PFSK-1 (cell line): ENCODE results near the gene PHLDA3.

Experiments
- FOXP2 ChIP-seq: optimal IDR thresholded peaks from 2 replicates; pipeline ENCODE3; 2011; ENCODE audit warnings: borderline replicate concordance, control low read depth, inconsistent platforms; ENCODE audit not compliant: insufficient read depth; ENCODE audit errors: extremely low read length, extremely low read depth
- POLR2AphosphoS5 ChIP-seq: IDR thresholded peaks from 2 replicates; pipeline ENCODE4 v1.6.1; 2012; ENCODE audit warnings: low read depth, mild to moderate bottlenecking, control low read depth, low read length, moderate library complexity
- SIN3A ChIP-seq: IDR thresholded peaks from 2 replicates; pipeline ENCODE4 v1.6.1; 2012; ENCODE audit warnings: mild to moderate bottlenecking, low read length, moderate library complexity, borderline replicate concordance; ENCODE audit not compliant: insufficient read depth
- TAF1 ChIP-seq: IDR thresholded peaks from 2 replicates; pipeline ENCODE4 v1.6.1; 2012; ENCODE audit warnings: low read length, control low read depth, borderline replicate concordance; ENCODE audit not compliant: insufficient read depth
- TF ChIP-seq, protein P1 (sequence below), 2 experiments: IDR thresholded peaks; 2 replicates each; pipeline versions ENCODE4 v1.6.1 to v1.8.0; 2011 to 2012; ENCODE audit warnings: low read depth in 2 of 2, low read length in 2 of 2, control low read depth in 1 of 2, inconsistent platforms in 1 of 2, mild to moderate bottlenecking in 1 of 2, moderate library complexity in 1 of 2; ENCODE audit not compliant: insufficient read depth in 1 of 2

Gene PHLDA3

DNA sequence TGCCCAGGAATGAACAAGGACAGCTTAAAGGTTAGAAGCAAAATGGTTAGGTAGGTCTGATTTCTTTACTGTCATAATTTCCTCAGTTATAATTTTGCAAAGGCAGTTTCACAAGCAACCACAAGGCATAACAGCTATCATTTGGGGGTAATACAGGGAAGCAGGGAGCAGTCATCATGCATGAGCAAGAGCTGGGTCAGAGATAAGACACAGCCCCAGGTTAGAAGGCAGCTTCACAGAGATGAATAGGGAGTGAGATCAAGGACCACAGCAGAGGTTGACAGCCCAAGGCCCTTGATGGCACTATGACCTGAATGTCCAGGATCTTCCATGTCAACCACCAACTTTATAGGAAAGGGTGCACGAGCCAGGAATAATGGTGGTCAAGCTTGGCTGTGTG lies 46.9 kb upstream of the PHLDA3 start:
- no peak for TF ChIP-seq FOXP2
- TF ChIP-seq SIN3A = no peak
- TF ChIP-seq TAF1 = no peak
- TF ChIP-seq, protein P1, sequence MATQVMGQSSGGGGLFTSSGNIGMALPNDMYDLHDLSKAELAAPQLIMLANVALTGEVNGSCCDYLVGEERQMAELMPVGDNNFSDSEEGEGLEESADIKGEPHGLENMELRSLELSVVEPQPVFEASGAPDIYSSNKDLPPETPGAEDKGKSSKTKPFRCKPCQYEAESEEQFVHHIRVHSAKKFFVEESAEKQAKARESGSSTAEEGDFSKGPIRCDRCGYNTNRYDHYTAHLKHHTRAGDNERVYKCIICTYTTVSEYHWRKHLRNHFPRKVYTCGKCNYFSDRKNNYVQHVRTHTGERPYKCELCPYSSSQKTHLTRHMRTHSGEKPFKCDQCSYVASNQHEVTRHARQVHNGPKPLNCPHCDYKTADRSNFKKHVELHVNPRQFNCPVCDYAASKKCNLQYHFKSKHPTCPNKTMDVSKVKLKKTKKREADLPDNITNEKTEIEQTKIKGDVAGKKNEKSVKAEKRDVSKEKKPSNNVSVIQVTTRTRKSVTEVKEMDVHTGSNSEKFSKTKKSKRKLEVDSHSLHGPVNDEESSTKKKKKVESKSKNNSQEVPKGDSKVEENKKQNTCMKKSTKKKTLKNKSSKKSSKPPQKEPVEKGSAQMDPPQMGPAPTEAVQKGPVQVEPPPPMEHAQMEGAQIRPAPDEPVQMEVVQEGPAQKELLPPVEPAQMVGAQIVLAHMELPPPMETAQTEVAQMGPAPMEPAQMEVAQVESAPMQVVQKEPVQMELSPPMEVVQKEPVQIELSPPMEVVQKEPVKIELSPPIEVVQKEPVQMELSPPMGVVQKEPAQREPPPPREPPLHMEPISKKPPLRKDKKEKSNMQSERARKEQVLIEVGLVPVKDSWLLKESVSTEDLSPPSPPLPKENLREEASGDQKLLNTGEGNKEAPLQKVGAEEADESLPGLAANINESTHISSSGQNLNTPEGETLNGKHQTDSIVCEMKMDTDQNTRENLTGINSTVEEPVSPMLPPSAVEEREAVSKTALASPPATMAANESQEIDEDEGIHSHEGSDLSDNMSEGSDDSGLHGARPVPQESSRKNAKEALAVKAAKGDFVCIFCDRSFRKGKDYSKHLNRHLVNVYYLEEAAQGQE (IDR thresholded peaks at IDR 0.05; ENCODE audit: insufficient read depth in 1 of 2, low read depth in 2 of 2, low read length in 2 of 2) = no peak
- TF ChIP-seq POLR2AphosphoS5 = no peak

DNA sequence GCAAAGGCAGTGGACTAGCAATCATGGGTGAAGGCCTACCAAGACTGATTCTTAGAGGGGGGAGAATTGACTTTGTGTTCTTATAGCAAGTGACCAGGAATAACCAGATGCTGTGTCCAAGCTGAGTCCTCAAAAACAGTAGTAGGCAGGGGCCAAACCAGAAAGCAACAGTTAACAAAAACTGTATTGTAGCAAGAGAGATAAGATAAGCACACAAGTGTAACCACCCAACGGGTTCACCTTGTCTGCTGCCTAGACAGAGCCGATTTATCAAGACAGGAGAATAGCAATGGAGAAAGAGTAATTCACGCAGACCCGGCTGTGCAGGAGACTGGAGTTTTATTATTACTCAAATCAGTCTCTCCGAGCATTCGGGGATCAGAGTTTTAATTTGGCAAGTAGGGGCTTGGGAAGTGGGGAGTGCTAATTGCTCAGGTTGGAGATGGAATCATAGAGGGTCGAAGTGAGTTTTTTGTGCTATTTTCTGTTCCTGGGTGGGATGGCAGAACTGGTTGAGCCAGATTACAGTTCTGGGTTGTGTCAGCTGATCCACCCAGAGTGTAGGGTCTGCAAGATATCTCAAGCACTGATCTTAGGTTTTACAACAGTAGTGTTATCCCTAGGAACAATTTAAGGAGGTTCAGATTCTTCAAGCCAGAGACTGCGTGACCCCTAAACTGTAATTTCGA lies 46.2 kb upstream of the PHLDA3 start:
- TF ChIP-seq, protein P1 (IDR thresholded peaks at IDR 0.05; ENCODE audit: insufficient read depth in 1 of 2, low read depth in 2 of 2, low read length in 2 of 2) = no peak
- no peak for TF ChIP-seq FOXP2
- no peak for TF ChIP-seq POLR2AphosphoS5
- TF ChIP-seq TAF1 = no peak
- no peak for TF ChIP-seq SIN3A

DNA sequence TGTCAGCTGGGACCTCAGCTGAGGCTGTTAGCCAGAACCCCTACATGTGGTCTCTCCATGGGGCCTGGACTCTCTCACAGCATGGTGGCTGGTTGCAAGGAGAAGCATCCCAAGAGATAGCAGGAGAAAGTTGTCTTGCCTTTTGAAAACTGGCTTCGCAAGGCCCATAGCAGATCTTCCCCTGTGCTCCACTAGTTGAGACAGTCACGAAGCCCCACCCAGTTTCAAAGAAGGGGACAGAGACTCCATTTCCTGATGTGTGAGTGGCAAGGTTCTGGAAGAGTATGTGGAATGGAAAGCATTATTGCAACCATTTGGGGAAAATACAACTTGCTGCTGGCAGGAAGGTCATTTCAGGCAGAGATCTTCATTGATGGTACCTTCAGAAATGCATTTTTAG lies 45.5 kb upstream of the PHLDA3 start:
- TF ChIP-seq SIN3A (no peak), POLR2AphosphoS5 (no peak), TAF1 (no peak), FOXP2 (no peak)
- TF ChIP-seq, protein P1 (IDR thresholded peaks at IDR 0.05; ENCODE audit: insufficient read depth in 1 of 2, low read depth in 2 of 2, low read length in 2 of 2) = no peak

DNA sequence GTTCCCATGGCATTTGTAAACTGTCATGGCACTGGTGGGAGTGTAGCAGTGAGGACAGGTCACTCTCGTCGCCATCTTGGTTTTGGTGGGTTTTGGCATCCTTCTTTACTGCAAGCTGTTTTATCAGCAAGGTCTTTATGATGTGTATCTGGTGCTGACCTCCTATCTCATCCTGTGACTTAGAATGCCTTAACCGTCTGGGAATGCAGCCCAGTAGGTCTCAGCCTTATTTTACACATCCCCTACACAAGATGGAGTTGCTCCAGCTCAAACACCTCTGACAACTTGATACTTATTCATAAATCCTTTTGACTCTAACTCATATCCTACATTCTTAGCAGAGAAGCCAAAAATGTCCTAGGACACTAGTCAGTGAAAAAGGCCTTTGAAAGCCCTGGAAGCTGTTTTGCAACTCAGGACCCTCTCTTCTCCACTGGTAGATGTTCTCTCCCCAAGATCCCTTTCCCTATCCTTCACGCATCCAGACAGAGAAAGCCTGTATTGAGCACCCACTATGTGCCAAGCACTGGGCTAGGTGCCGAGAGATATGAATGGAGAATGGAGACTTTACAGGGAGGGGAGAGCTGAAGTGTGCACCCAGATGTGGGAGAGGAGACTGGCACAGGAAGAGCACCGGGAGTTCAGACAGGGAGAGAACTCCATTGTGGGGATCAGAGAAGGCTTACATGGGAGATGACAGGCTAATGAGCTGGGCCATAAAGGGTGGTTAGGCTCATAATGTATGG lies 44.7 kb upstream of the PHLDA3 start:
- no peak for TF ChIP-seq SIN3A
- no peak for TF ChIP-seq POLR2AphosphoS5

DNA sequence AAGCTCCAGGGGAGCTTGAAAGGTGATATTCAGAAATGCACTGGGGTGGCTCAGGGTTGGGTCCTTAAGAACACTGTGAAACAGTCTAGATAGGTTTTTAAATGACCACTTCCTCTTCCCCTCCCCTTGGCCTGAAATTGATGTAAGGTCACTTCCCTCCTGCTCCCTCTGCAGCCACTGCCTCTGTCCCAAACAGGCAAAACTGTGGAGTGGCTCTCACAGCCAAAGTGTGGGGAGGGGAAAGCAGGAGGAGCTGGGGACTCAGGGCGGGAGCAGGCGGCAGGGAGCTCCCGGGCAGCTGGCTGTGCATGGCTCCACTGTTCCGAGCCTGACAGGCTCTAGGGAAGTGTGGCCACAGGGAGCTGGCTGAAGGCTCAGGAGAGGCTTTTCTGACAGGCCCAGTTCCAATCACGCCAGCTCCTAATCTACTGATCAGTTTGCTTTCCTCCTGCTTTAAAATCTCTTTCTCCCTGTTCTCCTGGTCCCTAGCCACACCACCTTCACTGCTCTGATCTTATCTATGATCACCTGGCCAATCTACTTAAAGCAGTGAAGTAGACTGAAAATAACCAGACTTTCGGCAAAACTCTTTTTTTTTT lies 43.1 kb upstream of the PHLDA3 start:
- TF ChIP-seq FOXP2 = no peak
- no peak for TF ChIP-seq POLR2AphosphoS5
- TF ChIP-seq, protein P1 (IDR thresholded peaks at IDR 0.05; ENCODE audit: insufficient read depth in 1 of 2, low read depth in 2 of 2, low read length in 2 of 2) = no peak
- no peak for TF ChIP-seq SIN3A
- no peak for TF ChIP-seq TAF1
